Activated naive CD8-positive, alpha-beta T cell treated with anti-CD3 and anti-CD28 coated beads, Interleukin-2, amount 50 U/mL, for 16 hours (primary cell): ENCODE data around the gene ZCCHC24.

Experiments
- DNase-seq: peaks from one replicate; pipeline ENCODE4 v3.0.0-alpha.2; 2020; ENCODE audit warnings: low read depth, low spot score

ZCCHC24 gene

DNA sequence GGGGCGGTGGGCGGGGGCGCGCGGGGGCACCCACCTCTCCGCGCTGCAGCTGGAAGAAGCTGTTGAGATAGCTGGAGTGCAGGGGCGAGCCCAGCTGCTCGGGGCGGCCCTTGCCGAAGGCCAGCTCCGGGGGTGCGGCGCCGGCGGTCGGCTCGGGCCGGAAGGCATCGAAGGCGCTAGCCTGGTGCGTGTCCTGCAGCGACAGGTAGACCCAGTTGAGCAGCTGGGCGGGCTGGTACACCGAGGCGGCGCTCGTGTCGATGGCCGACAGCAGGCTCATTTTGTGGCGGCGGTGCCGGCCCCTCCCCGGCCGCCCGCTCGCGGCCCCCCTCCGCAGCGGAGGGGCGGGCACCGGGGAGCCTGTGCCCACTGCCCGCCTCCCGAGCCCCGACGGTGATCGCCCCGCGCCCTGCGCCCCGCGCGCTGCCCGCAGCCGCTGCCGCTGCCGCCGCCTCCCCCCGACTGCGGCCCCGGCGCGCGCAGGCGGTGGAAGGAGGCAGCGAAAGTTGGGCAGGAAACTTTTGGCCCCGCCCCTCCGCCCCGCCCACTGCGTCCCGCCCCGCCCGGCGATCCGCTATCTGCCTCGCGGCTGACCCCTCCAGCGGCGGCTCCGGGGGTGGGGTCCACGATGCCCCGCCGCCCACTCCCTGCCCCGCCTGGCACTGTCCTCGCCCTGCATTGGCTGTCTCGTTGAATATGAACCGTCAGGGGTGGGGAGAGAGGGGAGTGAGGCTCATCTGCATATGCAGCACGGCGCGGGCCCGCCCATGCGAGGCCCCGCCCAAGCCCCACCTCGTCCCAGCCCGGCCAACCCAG, at the start of gene ZCCHC24:
Gene ZCCHC24, minus strand, starts transcription at position 464 of the 816 bp plus-strand sequence. Its CDS starts 184 bp downstream, at position 280.
- DNase-seq = peak; percentile 86

DNA sequence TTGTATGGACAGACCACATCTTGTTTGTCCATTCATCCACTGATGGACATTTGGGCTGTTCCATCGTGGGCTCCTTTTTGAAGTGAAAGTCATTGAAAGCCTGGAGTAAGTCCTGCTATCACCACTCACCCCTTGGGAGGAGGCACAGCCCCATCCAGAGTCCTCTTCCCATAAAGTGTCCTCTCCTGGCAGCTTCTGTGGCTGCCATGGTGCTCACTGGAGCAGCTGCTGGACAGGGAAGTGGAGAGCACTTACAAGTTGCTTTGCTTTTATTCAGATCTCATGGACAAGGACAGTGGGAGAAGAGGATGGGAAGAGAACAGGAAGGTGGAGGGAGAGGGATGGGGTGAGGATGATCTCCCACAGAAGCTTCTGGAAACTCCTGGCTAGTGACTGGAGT, 48.4 kb upstream of the ZCCHC24 start:
- DNase-seq = no peak

DNA sequence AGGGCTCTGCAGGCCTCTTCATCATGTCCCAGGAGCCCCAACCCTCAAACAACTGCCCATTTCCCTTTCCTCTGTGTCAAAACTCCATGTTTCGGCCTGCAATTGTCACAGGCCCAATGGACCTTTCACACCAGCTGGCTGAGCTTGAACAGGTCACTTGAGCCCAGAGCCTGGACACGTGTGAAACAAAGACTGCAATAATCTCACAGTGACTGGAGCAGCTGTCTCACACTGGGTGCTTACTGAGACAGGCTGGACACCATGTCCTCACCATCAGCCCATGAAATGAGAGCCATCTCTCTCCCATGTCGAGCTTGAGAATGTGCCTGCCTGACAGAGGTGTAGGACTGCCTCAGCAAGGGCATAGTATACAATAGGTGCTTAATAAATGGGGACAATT, 47.4 kb upstream of the ZCCHC24 start:
- DNase-seq = no peak

DNA sequence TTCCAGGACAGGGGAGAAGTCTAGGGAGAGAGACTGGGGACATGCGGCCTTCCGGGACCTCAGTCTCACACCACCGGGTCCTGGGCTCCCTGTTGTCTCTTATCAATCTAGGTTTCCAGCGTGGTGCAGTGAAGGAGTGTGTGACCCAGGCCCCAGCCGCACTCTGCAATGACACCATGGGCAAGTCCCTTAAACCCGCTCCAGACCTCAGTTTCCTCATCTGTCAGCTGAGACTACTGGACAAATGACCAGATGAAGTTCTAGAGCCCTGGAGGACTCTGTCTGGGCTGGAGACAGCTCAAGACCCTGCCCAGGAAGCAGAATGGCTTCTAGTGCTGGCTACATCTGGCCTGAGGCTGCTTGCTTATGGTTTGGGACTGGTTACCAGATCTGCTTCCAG, 46.8 kb upstream of the ZCCHC24 start:
- DNase-seq = no peak

DNA sequence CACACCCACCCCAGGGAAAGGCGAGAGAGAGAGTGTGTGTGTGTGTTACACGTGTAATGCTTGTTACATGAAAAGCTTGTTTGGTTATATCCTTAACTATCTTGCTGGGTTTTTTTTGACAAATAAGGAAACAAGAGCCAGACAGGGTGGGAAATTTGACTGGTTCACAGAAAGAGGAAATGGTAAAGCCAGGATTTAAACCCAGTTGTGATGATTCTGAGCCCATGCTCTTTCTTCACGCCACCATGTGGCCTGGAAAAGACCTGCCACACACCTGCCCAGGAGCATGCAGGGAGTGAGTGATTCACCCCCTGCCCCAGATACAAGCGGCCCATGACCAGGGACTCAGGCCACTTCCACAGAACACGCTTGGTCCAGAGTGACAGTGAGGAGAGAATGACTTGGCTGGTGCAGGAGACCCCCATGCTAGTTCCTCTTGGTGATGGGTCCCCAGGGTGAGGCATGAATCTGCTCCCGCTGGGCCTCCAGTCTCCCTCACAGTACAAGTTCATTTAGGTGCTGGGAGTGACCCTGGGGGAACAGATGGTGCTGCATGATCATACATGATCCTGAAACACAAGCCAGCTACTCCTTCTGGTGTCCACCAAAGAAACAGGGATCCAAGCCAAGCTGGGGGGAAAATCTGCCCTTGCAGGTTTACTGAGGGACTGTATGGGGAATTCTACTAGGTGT, 45.9 kb upstream of the ZCCHC24 start:
- no peak for DNase-seq

DNA sequence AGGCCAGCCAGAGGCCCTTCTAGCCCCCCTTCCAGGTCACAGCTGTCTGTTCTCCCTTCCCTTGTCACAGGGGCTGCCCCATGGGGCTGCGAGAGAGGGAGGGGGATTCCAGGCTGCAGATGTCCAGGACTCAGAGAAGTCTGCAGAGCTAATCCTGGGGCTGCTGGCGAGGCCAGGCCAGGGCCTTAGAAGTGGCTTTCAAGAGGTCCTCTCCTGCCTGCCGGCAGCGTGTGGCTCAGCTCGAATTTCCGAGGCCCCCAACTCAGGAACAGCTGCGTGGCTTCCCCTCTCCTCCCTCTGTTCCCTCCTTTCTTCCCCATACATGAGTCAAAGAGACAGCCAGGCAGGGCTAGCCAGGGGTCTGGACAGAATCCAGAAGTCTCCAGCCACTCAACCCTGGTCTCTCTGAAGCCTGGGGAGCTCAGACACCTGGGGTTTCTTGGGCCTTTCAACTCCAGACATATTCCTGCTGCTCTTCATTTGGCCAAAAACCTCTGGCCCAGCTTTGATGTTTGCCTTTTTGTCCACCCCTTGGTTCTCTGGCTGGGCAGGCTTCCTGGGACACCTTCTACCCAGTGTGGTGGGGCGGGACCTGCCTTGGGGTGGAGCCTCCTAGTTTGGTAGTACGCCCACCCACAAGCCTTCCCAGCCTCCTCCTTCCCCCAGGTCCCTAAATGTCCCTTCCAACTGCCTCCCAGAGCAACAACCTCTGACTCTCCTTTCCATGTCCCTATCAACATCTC, 45.1 kb upstream of the ZCCHC24 start:
- no peak for DNase-seq

DNA sequence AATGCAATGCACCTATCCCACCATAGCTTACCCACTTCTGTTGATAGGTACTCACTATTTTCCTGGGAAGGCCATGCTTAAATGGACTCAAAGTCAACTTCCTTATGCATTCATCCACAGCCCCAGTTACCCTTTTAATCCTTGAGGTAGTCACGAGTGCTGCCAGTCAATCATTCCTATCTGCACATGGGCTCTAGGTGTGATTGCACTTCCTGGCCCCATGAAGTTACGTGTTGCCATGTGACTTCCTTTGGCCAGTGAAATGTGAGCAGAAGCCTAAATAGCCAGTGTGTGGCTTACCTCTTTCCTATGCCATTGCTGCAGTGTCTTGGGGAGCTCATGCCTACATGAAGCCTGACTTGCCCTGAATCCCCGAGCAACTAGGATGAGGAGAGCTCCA, 43.4 kb upstream of the ZCCHC24 start:
- DNase-seq = no peak

DNA sequence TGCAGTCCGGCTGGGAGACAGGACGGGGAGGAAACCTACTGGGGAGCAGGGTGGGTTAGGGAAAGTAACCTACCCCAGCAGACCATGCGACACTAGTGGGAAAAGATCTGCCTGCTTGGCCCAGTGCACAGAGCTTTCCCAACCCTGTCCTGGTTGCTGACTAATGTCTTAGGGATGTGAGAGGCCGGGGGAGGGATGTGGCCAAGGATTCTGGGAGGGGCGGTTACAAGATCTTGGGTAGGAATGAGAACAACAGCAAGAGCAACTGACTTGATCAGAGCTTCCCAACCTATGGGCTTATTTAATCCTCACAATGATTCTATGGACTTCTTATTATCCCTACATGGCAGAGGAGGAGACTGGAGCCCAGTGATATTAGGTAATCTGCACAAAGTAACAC, 42.9 kb upstream of the ZCCHC24 start:
- DNase-seq = no peak

DNA sequence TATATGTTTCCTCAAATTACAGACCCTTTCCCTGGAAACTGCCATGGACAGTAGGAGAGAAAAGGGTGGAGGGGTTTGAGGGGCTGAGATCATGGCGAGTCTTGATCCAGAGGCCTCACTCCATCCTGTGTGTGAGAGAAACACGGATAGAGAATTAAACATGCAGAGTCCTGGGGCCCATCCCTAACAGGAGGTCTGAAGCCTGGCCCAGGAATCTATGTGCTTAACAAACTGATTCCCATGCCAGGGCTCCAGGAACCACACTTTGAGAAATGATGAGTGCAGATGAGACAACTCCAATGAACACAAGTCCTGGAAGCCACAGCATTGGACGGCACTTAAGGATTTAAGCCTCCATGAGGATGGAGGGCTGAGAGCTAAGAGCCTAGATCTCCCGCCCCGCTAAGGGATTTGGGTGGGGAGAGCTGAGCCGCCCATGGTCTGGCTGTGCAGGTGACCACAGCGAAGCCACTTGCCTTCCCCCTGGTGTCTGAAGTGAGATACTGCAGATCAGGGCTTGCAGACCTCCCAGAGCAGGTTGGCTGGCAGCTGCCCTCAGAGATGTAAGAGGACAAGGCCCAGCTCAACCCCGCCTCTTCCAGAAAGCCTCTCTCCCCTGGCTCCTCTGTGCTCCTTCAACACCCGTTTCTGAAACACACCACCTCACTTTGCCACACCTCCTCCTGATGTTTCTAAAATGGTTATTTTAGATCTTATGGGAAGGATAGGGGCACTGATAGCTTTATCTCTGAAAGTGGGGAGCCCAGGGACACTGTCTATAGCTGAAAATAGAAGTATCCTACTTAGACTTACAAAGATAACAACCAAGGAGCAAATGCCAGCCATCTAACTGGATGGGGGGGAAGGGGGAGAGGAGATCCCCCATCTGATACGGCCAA, 42.1 kb upstream of the ZCCHC24 start:
- DNase-seq = no peak

DNA sequence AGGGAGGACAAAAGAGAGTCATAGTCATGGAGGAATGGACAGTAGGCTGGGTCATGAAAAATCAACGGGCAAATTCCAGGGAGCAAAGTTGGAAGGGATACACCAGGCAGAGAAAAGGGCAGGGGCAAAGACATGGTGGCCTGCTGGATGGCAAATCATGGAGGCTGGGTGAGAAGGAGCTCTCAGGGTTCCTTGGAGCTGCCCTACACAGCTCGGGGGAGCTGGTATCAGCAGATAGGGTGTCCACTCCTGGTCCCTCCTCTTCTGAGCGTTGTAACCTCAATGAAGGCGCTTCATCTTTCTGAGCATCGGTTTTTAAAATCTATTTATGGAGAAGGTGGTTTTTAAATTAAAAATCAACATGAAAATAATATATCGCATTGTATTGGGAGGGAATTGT, 39.1 kb upstream of the ZCCHC24 start:
- DNase-seq = no peak

DNA sequence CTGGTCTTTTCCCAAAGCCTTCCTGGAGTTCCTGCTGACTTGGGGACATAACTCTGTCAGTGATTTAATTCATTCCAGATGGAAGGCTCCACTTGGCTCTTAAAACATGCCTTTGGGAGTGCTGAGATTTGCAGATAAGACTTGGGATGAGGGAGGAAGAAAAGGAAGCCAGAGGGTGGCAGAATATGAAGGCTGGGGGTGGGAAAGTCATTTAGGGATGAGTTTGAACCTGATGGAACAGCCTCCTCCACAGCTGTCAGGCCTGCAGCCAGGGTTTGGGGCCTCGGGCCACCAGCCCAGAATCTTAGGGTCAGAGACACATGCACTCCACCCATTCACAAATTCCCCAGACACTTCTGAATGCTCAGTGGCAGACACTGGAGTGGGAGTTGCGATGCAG, 38.5 kb upstream of the ZCCHC24 start:
- DNase-seq = no peak

DNA sequence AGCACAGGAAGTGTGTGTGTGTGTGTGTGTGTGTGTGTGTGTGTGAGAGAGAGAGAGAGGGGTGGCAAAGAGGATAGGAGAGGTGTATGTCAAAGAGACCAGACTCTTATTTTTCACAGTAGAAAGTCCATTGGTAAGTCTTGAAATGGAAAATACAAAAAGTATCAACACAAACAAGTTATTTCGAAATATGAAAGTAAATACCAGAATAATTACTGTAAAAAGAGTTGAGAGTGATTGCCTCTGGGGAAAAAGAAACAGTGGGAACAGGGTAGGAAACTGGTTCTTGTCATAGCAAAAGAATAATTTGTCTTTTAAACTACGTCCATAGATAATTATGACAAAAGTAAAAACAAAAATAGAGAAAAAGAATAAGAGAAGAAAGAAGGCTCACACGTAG, 37.9 kb upstream of the ZCCHC24 start:
- no peak for DNase-seq

DNA sequence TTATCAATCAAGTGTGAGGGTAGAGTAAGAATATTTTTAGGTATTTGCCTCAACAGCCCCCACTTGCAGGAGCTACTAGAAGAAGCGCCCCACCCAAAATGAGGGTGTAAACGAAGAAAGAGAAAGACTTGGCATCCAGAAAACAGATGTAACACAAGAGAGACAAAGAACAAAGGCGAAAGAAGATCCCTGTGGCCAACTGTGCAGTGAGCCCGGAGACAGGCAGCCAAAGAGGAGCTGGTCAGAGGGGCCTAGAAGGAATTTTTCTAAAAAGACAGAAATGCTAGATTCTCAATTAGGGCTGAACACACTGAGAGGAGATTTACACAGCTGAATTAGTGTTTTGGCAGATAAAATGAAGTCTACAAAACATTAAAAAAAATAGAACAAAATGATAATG, 37.3 kb upstream of the ZCCHC24 start:
- no peak for DNase-seq

DNA sequence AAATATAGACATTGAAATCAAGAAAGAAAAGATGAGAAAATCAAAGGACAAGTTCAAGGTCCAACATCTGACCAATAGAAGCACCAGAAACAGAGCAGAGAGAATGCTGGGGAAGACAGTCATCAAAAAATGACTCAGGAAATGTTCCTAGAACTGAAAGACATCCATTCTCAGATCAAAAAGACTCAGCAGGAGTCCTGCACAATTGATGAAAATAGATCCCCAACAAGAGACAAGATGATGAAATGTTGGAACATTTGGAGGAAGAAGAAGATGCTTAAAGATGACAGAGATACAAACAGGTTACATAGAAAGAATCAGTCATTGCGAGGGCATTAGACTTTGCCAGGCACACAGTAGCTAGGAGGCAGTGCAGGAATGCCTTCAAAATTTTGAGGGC, 36.9 kb upstream of the ZCCHC24 start:
- no peak for DNase-seq

DNA sequence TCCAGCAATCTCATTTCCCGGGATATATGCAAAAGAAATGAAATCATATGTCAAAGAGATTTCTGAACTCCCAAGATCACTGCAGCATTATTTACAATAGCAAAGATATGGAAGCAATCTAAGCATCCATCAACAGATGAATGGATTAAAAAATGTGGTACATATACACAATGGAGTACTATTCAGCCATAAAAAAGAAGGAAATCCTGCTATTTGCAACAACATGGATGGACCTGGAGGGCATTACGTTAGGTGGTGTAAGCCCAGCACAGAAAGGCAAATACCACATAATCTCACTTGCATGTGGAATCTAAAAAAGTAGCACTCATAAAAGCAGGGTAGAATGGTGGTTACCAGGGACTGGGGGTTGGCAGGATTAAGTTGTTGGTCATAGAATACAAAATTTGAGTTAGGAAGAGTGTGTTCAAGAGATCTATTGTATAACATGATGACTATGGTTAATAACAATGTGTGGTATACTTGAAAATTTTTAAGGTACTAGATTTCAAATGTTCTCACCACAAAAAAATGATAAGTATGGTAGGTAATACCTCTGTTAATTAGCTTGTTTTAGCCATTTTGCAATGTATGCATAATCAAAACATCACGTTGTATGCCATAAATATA, 34.0 kb upstream of the ZCCHC24 start:
- no peak for DNase-seq

DNA sequence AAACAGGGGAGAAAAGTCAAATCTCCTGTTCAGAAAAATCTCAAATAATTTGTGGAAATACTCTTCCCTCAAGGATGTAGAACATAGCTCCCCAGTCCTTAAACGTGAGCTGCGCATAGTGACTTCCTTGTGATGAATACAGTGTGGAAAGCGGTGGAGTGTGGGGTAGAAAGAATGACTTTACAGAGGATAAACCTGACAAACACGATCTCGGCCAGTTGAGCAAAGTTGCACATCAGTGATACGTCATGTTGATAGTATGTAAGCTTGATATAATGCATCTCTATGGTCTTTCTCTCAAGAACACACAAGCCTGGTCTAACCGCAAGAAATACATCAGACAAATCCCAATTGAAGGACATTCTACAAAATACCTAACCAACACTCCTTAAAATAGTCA, 32.0 kb upstream of the ZCCHC24 start:
- no peak for DNase-seq

DNA sequence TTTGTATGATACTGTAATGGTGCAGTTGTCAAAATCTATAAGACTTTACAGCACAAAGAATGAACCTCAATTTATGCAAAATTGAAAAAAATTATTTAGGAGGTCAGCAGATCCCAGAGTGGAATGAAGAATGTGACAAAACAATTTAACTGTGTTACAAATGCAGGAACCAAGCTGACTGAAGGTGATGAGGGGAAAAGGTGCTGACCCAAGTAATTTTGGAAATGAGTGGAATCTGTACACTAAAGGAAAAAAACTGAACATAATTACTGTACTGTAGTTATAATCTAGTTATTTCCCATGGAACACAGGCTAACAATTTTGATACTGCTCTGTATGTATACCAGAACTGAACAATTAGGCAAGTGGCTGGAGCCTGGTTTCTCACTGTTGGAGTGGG, 31.2 kb upstream of the ZCCHC24 start:
- DNase-seq = no peak

DNA sequence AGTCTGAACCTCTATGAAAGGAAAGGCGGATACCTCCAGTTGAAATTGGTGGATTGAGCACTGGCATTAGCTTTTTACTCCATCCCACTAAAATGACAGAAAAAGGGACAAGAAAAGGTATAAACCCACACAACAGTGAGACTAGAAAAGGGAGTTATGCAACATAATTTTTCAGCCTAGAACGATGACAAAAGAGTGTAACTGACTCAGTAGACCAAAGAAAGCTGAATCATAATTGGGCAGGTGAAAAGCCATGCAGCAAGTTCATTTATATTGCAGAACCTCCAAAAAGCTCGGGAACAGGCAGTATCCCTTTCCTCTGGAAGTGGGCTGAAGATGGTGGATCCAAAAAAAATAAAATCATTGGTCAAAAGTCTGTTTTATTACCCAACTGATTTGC, 30.5 kb upstream of the ZCCHC24 start:
- DNase-seq = no peak

DNA sequence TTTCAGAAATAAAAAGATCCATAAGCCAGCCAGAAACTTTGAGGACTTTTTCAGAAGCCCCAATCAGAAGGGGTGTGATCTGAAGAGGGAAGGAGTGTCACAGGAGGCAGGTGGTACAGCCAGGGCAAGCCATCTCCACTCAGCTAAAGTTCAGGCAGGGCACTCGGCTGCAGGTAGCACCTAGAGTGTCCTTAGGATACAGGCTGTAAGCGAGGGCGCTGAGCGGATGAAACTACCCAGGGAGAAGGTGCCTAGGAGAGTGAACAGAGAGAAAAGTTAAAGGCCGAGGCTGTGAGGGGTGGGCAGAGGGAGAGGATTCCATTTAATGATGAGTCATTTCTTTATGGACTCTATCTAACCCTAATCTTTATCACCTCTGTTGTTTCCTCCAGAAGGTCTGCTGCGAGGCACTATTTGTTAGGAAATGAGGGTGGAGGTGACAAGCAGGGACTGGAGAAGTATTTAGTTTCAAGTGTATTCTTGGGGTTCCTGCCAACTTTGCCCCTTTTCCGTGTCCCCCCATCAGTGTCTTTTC, 29.8 kb upstream of the ZCCHC24 start:
- no peak for DNase-seq

DNA sequence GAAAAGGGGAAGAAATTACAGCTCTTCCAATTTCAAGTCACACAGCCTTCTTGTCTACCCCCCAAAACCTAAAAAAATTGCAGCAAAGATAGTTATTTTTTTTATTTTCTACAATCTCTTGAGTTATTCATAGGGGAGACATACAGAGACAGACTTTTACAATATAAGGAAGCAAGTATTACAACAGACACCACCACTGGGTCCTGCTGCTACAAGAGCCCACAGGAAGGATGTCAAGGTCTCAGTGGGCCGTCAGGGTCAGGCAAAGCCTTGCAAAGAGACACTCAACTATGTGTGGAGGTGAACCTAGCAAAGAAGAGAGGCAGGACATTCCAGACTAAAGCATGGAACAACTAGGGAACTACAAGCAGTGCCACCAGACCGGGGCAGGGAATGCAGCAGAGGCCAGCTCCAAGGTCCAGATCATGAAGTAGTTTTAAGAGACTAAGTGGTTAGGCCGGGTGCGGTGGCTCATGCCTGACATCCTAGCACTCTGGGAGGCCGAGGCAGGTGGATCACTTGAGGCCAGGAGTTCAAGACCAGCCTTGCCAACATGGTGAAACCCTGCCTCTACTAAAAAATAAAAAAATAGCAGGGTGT, 28.2 kb upstream of the ZCCHC24 start:
- no peak for DNase-seq
